ENCODE measurements around the gene CYB5R3.
A peak's percentile ranks its signal among the peaks of the same experiment; 100 is the strongest.

CYB5R3 gene
- 27.0 reads per million, percentile 54 among the genes with 10 or more reads in this experiment for total RNA-seq

DNA sequence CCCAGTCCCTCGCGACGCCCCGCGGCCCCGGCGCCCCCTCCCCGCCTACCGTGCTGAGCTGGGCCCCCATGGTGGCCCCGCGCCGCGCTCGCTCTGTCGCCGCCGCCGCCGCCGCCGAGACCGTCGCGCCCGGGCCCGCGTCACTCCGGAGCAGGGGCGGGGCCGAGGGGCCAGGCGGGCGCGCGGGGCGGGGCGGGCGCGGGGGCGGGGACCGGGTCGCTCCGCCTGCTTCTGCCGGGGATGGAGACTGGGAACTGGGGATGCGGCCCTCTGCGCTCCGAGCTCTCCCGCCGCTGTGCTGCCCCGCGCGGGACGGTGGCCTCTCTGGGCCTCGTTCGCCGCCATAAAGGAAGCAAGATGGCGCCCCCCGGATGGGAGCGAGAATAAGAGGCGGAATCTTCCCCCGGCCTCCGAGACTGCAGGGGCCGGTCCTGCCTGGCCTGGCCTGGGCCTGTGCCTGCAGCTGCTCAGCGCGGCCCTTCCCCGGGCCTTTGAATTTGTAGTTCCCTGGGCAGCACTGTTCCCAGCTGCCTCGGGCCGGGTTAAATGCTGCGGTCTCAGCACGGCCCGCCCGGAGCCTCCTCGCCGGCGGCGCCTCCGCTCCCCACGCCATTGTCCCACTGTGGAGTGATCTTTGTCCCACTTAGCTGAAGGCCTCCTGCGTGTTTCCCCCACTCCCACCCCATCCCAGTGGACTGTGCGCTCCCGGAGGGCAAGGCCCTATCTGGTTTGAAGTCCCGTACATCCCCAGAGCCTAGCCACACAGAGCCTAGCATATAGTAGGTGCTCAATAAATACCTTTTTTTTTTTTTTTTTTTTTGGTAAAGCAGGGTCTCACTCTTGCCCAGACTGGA lies at the start of gene CYB5R3:
Gene CYB5R3 (minus strand): TSS at position 147 of the 854 bp plus-strand sequence. CDS start 77 bp downstream, at position 70.
- peak; percentile 68 for DNase-seq

DNA sequence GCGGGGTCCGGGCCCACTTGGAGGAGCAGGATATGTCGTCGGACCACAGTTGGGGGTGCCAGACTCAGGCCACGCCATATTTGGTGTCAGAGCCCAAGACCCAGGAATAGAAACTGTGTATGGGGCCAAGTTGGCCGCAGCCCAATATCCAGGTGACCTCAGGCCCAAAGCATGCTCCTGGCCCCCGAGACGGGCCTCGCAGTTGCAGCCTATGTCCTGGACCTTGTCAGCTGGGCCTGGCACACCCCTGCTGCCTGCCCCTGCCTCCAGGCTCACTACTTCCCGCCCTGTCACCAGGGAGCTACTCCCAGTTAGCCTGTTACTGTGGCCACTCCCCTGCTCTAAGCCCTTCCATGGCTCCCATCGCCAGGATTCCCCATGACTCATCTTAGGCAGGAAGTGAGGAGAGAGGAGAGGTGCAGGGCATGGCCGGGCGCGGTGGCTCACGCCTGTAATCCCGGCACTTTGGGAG lies 48.4 kb upstream of the CYB5R3 start:
- DNase-seq, result no peak

DNA sequence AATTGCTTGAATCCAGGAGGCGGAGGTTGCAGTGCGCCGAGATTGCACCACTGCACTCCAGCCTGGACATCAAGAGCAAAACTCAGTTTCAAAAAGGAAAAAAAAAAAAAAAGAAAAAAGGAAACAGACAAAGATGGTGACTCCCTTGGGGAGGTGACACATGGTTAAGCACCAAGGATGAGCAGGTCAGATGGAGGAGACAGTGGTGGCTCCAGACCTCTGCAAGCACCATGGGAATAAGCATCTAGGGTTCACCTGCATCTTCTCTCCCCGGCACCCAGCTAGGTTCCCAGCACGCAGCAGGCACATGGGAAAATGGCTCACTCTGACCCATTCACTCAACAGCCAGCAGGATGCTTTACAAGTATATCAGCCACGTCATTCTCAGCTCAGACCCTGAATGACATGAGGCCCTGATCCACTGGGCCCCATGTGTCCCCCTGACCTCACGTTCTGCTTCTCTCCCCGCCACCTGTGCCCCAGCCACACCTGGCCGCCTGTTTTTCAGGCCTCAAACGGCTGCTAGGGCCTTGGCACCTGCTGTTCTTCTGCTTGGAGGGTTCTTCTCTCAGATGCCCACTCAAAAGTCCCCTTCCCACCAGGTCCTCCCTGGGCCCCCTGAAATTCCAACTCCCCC lies 47.3 kb upstream of the CYB5R3 start:
- no peak for DNase-seq

DNA sequence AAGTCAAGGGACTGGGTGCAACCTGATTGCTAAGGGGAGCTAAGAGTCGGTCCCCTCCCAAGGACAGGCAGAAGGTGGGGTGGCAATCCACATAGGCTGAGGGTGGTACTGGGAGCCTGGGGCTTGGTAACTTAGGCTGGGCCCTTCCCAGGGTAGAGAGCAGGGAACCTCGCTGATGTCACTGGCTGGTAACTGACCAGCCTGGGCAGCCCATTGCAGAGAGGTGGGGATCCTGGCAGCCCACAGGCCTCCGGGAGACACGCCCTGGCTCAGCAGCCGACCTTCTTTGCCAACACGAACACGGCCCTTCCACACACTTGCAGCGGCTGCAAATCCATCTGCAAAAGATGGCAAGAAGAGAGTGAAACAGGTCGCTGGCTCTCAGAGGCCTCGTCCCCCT lies 46.1 kb upstream of the CYB5R3 start:
- DNase-seq, result no peak

DNA sequence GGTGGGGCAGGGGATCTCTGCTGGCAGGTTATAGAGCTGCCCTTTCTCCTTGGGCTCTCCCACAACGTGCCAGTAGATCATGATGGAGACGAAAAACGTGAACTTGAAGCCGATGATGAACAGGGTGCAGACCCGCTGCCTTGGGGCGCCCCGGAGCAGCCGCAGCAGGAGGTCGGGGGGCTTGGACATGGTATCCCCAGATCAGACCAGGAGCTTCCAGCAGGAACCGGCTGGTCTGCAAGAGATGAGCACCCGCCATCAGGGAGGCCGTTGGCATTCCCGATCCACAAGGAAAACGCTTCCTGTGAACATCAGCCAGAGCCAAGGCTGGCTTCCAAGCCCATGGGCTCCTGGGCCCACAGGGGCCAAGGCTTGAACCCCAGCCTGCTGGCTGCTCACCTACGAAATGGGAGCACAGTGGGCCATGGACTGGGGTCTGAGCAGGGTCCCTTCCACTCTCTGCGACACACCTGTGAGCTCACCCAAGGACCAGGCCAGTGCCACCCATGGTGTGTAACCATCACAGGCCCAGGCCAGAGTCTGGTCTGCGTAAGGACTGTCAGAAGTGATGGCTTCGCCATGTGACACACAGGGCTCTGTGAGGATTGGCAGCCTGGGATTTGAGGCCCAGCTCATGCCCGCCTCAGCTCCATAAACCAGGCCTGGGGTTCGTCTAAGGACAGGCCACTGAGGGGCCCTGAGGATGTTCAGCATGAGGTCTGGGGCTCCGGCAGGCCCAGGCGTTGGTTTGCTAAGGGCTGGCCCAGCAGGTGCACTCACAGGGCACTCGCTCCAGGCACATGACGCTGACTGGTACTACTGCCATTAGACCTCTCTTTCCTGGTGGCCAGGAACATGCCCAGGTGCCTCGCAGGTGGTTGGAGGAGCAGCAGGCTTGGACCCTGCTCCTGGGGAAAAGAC lies 44.8 kb upstream of the CYB5R3 start:
- no peak for DNase-seq

DNA sequence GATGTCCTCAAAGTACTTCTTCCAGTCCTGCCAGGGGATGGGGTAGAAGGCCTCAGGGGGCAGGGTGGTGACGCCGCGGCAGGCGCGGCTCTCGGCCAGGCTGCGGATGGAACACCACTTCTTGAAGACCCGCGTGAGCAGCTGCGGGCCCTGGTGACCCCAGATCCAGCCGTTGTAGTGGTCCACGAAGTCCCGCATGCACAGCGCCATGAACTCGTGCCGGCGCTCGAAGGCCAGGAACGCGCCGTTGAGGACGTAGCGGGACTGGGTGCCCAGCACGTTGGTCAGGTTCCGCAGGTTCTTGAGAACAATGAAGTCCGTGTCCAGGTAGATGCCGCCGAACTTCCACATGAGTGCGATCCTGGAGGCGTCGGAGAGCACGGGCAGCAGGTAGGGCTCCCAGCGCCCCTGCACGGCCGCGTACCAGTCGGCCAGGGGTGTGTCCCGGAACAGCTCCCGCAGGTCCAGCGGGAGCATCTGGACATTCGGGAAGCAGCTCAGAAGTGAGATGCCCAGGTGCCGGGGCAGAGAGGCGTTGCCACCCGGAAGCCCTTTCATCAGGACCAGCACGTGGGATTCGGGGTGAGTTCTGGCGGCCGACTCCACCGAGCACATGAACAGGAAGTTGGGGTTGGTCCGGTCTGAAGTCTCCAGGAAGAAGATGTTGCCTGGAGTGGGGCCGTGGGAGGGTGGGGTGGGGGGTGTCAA lies 44.0 kb upstream of the CYB5R3 start:
- DNase-seq, result no peak

DNA sequence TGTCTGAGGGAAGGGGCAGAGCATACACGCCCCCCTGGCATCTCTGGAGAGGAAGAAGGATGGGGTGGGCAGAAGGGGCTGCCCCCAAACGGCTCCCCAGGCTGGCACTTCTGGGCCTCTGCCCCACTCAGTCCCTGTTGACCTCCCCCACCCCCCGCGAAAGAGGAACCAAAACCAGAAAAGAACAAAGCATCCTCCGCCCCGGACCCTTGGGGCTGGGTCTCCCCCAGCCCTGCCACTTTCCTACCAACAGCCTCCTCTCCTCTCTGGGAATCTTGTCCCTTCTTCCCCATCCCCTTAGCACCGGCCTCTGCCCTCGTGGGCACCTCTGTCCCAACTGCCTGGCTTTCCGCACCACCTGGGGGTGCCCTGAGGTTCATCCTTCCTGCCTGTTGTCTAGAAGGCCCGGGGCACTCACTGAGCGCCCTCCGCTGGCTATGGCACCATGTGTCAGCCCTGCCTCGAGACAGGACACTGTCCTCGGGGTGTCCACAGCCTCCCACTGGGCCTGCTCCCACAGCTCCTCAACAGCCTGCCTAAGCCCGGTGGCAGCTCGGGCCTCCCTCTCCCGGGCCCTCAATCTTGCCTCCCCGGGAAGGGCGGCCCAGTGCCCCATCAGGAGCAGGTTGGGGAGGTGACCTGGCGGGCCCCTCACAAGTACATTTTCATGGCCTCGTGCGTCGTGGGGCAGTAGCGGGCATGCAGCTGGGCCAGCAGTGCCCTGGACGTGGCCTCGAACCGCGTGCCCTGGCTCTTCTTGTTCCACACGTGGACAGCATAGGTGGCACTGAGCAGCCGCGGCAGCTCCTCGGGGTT lies 43.3 kb upstream of the CYB5R3 start:
- no peak for DNase-seq

DNA sequence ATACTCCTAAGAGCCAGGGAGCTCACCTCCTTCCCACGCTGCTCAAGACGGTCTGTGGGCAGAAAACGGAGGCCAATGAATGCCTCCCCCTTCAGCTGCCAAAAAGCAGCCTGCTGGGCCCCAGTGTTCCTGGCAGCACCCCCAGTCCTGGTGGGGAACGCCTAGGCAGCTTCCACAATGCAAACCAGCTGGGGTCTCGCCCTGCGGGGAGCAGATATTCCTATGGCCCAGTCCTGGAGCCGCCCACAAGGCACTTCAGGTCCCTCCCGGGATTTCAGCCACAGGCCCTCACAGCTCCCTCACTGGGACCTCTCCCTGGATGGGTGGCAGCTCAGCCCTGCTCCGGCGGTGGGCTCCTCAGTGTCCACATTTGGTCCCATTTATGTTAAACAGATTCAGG lies 42.2 kb upstream of the CYB5R3 start:
- DNase-seq, result no peak

DNA sequence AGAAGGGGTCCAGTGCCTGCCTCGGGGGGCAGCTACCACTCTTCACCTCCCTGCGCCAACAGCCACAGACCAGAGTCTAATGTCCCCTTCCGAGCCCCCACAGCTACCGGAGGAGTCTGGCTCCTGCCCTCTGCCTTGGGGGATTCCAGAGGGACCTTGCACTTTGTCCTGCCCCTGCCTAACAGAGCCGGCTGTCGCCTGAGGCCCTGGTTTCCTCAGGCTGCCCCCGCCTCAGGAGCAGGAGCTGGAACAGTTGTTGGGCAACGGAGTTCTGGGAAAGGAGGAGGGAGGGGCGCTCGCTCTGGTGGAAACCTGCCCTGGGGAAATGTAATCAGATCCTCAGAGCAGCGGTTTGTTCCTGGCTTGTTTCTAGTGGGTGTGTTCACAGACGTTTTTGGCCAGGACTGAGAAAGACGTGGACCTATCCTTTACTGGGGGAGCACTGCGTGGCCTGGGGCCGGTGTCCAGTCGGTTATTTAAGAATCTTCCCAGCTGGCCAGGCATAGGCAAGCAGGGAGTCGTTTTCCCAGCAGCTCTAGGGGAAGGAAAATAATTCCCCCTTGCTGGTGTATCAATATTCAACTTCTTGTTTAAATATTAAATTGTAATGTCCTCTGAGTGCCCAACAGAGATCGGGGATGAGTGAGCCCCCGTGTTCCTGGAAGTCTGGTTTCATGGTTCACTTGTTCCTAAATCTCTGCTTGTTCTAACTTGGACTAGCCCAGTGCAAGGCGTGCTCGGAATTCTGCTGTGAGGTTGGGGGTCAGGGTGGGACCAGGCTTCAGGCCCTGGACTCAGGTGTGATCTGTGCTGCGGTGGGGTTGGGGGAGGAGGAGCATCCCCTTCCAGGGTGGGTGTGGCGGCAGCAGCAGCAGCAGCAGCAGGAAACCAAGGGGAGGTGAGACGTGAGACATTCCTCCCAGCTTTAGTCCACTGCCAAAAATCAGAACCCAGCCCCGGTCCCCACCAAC lies 39.3 kb upstream of the CYB5R3 start:
- no peak for DNase-seq

DNA sequence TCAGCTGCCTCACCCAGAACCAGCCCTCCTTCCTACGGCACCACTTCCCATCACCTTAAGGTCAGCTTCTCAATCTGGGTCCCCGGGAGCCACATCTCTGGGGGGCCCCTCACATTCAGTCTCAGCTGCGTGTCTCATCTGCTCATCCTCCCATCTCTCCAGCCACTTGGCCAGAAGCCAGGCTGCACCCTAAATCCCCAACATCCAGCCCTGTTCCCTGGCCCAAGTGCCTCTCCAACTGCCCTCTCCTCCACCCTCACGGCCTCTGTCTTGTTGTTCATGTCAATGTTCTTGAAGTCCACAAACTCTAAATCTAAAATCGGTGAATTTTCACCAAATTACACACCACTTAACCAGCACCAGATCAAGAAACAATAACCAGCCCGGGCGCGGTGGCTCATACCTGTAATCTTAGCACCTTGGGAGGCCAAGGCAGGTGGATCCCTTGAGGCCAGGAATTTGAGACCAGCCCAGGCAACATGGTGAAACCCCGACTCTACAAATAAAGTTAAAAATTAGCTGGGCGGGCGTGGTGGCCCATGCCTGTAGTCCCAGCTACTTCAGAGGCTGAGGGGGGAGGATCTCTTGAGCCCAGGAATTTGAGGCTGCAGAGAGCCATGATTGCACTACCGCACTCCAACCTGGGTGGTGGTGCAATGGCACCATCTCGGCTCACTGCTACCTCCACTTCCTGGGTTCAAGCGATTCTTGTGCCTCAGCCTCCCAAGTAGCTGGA lies 37.7 kb upstream of the CYB5R3 start:
- DNase-seq, result no peak

DNA sequence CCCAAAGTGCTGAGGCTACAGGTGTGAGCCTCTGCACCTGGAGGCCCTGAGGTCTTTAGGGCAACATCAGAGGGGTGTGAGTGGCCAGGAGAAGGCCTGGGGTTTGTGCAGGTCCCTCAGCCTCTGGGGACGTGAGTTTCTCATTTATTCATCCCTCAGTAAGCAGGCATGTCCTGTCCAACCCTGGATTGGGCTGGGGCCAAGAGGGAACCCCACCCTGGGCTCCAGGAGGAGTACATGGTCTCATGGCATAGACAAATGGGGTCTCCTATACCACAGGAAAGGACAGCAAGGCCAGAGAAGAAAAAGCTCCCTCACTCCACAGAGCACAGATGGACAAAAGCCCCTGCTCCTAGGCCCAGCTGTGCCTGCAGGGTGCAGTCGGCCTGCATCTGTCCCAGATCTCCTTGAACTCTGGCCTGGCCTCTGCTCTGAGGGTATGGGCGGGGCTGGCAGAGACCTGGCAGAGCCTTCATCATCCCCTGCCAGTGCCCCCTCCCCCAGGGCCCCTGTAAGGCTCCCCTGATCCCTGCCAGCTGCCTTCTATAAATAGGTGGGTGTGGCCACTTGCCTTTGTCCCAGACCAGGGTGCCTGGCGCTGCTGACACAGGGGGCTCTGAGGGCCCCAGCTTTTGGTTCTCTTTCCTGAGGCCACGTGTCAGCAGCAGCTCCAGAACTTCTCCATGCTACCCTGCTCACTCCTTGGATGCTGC lies 36.9 kb upstream of the CYB5R3 start:
- no peak for DNase-seq

DNA sequence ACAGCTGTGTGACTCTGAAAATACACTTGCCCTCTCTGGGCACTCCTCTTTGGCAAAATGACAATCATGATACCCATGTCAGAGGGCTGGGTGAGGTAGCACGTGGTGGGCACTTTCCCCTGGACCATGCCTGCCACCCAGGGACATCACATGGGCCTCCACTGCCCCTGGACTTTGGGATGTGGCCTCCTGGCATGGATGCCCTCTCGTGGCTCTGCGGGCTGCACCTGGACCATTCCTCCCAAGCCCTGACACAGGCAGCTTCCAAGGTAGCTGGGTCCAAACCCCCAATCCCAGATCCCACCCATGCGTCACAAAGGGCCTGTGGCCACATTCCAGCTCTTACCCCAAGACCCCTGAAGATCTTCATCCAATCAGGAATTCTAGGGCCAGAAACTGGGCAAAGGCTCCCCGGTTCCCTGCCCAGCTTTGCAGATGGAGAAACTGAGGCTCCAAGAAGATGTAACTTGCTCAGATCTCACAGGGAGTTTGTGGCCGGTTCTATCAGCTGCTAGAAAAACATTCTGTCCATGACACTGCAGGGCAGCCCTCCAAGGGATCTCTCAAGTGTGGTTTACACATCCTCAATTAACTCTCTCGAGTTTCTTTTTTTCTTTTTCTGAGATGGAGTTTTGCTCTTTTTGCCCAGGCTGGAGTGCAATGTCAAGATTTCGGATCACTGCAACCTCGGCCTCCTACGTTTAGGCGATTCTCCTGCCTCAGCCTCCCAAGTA lies 35.4 kb upstream of the CYB5R3 start:
- DNase-seq, result no peak

DNA sequence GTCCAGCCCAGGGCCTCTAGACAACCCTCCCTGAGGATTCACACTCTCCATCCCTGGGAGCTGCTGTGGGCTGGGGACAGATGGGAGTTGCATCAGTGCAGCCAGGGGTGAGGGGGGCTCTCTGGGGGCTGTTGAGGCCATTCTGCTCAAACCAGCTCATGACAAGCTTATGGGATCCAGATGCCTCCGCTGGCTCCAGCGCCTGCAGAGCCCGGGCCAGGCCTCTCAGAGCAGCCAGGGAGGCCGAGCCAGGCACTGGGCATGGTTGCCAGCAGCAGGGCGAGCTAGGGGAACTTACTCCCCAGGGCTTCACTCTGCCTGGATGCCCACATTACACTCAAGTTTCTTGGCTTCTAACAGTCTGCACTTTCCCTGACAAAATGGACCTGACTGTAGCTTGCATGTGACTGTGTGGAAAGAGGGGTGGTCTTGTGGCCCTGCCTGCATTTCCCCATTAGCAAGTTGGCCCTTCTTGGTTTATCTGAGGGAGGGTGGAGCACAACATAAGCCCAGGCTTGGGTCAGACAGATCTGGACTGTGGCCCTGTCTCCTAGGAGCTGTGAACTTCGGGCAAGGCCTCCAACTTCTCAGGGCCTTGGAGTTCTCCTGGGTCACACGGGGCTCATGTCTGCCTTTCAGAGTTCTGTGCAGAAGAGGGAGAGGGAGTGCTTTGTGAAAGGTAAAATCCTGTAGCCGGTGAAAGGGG lies 34.5 kb upstream of the CYB5R3 start:
- no peak for DNase-seq

DNA sequence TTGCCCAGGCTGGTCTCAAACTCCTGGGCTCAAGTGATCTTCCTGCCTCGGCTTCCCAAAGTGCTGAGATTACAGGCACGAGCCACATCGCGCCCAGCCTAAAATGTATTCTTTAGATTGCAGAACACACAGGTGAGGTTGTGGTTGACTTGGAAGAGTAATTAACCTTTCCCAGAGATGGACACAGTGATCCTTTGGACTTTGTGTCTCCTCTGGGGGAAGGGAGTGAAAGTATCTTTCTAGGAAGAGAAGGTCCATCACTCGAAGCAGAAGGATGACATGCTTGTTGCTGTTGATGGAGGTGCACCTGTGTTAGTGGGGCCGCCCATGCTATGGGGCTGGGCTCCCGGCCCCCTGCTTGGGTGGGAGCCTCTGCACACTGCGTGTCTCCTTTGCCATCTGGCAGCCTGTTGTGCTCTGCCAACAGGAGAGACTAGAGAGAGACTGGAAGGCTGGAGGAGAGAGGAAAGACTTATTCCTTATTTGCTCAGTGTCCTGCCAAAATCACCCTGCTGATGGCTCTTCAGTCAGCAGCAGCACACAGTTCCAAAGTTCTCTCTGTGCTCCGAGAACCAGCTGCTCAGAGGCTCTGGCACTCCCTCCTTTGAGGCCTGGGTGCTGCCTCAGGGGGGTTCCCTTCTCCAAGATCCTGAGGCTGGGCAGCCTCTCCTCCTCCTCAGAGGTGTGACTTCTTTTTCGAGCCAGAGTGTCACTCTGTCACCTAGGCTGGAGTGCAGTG lies 33.1 kb upstream of the CYB5R3 start:
- no peak for DNase-seq

DNA sequence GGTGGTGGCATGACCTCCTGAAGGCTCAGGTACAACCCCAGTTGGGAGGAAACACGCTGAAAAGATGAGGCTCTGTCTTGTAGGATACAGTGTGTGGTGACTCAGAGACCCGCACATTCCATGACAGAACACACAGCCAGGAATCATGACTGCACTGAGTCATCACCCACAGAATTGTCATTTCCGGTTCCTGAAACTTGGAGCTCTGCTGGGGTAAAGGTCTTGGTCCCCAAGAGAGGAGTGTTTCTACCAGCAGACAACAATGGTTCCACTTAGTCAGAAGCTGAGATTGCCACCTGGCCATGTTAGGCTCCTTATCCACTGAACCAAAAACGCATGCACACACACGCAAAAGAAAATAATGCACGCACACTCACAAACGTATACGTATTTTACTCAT lies 31.5 kb upstream of the CYB5R3 start:
- DNase-seq, result no peak

DNA sequence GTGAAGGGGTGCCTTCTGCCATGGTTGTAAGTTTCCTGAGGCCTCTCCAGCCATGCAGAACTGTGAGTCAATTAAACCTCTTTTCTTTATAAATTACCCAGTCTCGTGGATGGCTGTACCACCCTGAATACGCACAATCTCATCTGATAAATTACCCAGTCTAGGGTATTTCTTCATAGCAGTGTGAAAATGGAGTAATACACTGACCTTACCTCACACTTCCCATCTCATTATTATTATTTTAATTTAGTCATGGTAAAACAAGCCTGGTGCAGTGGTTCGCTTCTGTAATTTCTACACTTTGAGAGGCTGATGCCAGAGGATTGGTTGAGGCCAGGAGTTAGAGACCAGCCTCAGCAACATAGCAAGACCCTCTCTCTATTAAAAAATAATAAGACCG lies 30.5 kb upstream of the CYB5R3 start:
- no peak for DNase-seq

DNA sequence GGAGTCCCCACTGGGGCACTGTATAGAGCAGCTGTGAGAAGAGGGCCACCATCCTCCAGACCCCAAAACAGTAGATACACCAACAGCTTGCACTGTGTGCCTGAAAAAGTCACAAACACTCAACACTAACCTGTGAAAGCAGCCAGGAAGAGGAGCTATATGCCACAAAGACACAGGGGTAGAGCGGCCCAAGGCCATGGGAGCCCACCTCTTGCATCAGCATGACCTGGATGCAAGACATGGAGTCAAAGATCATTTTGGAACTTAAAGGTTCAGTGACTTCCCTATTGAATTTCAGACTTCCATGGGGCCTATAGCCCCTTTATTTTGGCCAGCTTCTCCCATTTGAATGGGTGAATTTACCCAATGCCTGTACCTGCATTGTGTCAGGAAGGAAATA lies 29.7 kb upstream of the CYB5R3 start:
- no peak for DNase-seq

Measured in effector CD4-positive, alpha-beta T cell (primary cell).